HepG2 (cell line): ENCODE results near the gene NOL12. TPM values are rescaled to one million over a fixed set of nuclear protein-coding genes. Genes with fewer than 3 reads are reported as not detected.

ENCODE experiments used
- ELF1 ChIP-seq: sonication (generic); formaldehyde crosslinking; IDR thresholded peaks from 2 replicates; pipeline ENCODE4 v1.4.0; 2020; ENCODE audit warnings: missing genetic modification reagents
- ERF ChIP-seq: IDR thresholded peaks from 2 replicates; pipeline ENCODE4 v1.6.1; 2018; ENCODE audit warnings: missing biosample characterization, missing genetic modification reagents
- KDM2A ChIP-seq: sonication (generic); formaldehyde crosslinking; IDR thresholded peaks from 2 replicates; pipeline ENCODE4 v1.4.0; 2020; ENCODE audit warnings: low read depth, missing genetic modification reagents, borderline replicate concordance
- MXI1 ChIP-seq: IDR thresholded peaks from 3 replicates; pipeline ENCODE4 v1.6.1; 2012; ENCODE audit warnings: low read depth, low read length, inconsistent platforms, borderline replicate concordance
- MYC ChIP-seq: sonication (generic); formaldehyde crosslinking; IDR thresholded peaks from 2 replicates; pipeline ENCODE4 v1.9.0; 2021; ENCODE audit warnings: missing genetic modification reagents, borderline replicate concordance
- POLR2G ChIP-seq: fragments of 200-400 bp; formaldehyde crosslinking; IDR thresholded peaks from 2 replicates; pipeline ENCODE4 v1.6.1; 2018; ENCODE audit warnings: mild to moderate bottlenecking, low read depth, low read length, moderate library complexity
- SALL1 ChIP-seq: sonication (generic); formaldehyde crosslinking; IDR thresholded peaks from 2 replicates; pipeline ENCODE4 v1.8.0; 2022; ENCODE audit warnings: mild to moderate bottlenecking, missing genetic modification reagents
- SP5 ChIP-seq: IDR thresholded peaks from 2 replicates; pipeline ENCODE4 v1.6.1; 2016; ENCODE audit warnings: low read depth, borderline replicate concordance
- TBP ChIP-seq: sonication (generic); formaldehyde crosslinking; IDR thresholded peaks from 2 replicates; pipeline ENCODE4 v1.5.0; 2020; ENCODE audit warnings: missing genetic modification reagents
- ZFP90 ChIP-seq: sonication (generic); formaldehyde crosslinking; IDR thresholded peaks from 2 replicates; pipeline ENCODE4 v1.8.0; 2022; ENCODE audit warnings: missing genetic modification reagents, mild to moderate bottlenecking, inconsistent platforms, borderline replicate concordance
- ZMYM2 ChIP-seq: sonication (generic); formaldehyde crosslinking; IDR thresholded peaks from 2 replicates; pipeline ENCODE4 v1.8.0; 2022; ENCODE audit warnings: mild to moderate bottlenecking, missing genetic modification reagents
- ZNF230 ChIP-seq: sonication (generic); formaldehyde crosslinking; IDR thresholded peaks from 2 replicates; pipeline ENCODE4 v1.4.0; 2020; ENCODE audit warnings: mild to moderate bottlenecking, missing genetic modification reagents
- ZNF724P ChIP-seq: sonication (generic); formaldehyde crosslinking; IDR thresholded peaks from 2 replicates; pipeline ENCODE4 v1.8.0; 2022; ENCODE audit warnings: missing genetic modification reagents, borderline replicate concordance
- ZNF777 ChIP-seq: sonication (generic); formaldehyde crosslinking; IDR thresholded peaks from 2 replicates; pipeline ENCODE4 v1.4.0; 2020; ENCODE audit warnings: missing genetic modification reagents
- polyA plus RNA-seq, 8 experiments: library from polyadenylated mRNA; depleted of rRNA in 3 of 8; stranded (reverse) in 7 of 8; unstranded in 1 of 8; fragments of >200 nt; fragmentation: Illumina TruSeq in 4 of 8; extraction: Trizol in 4 of 8; gene quantifications; 2 replicates each; pipeline versions ENCODE4 v1.2.1 to v1.2.3, GENCODE V29; 2011 to 2016; ENCODE audit warnings: low read depth in 4 of 8, missing spikeins in 1 of 8, mixed read lengths in 1 of 8; ENCODE audit not compliant: insufficient read depth in 1 of 8
- total RNA-seq, 5 experiments: library from RNA; depleted of rRNA; stranded (reverse); fragments of >200 nt; fragmentation: Illumina TruSeq; extraction: Trizol; gene quantifications; 2 replicates each; pipeline ENCODE4 v1.2.3, GENCODE V29; 2016; ENCODE audit warnings: low read depth in 1 of 5
- TF ChIP-seq, protein P1 (sequence below): sonication (generic); formaldehyde crosslinking; IDR thresholded peaks from one replicate; pipeline ENCODE4 v1.5.1; 2020; ENCODE audit warnings: mild to moderate bottlenecking, missing genetic modification reagents; ENCODE audit errors: not compliant biosample characterization
- TF ChIP-seq, protein P2 (sequence below): sonication (generic); formaldehyde crosslinking; IDR thresholded peaks from 2 replicates; pipeline ENCODE4 v1.8.1; 2022; ENCODE audit warnings: mild to moderate bottlenecking, missing genetic modification reagents
- TF ChIP-seq, protein P3 (sequence below): sonication (generic); formaldehyde crosslinking; IDR thresholded peaks from 2 replicates; pipeline ENCODE4 v1.4.0; 2020; ENCODE audit warnings: missing genetic modification reagents

NOL12 gene
- total and polyA plus RNA-seq, 2 of the 13 experiments (the other 11 are each of a cell fraction or from before 2014, with no cell fraction given), result 14.3 to 31.4 TPM

DNA sequence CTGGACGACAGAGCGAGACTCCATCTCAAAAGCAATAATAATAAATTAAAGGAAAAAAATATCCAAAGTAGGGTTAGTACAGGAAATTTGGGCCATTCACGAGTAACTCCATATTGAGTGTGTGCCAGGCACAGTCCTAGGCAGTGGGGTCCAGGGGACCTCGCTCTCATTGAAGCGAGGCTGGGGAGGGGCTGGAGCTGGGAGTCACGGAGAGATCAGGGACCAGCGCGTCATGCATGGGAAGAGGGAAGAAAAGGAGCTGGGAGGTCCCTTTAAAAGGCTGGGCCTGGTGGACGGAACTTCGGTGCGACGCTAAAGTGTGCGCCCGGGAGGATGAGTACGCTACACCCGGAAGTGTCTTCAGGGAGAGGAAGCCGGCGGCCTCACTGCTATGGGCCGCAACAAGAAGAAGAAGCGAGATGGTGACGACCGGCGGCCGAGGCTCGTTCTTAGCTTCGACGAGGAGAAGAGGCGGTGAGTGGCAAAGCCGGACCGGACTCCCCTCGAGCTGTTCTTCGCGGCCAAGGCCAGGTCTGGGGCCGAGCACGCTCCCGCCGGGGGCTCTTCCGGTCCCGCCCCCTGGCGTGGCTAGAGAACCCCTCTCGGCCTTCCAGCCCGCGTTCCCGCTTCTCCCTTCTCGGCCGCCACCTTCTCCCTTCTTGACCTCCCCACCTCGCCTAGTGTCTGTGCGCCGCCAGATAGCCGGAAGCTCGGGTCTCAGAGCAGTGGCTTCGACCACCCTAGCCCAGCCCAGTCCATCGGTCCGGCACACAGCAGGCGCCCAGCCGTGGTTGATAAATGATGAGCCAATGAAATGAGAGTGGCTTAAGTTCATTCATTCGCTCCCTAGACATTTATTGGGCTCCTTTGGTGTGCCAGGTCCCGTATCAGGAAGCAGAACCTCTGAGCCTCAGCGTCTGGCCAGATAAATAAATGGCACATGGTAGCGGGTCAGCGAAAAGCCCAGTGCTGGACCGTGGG lies at the start of gene NOL12 (continued):
- TF ChIP-seq, protein P1, sequence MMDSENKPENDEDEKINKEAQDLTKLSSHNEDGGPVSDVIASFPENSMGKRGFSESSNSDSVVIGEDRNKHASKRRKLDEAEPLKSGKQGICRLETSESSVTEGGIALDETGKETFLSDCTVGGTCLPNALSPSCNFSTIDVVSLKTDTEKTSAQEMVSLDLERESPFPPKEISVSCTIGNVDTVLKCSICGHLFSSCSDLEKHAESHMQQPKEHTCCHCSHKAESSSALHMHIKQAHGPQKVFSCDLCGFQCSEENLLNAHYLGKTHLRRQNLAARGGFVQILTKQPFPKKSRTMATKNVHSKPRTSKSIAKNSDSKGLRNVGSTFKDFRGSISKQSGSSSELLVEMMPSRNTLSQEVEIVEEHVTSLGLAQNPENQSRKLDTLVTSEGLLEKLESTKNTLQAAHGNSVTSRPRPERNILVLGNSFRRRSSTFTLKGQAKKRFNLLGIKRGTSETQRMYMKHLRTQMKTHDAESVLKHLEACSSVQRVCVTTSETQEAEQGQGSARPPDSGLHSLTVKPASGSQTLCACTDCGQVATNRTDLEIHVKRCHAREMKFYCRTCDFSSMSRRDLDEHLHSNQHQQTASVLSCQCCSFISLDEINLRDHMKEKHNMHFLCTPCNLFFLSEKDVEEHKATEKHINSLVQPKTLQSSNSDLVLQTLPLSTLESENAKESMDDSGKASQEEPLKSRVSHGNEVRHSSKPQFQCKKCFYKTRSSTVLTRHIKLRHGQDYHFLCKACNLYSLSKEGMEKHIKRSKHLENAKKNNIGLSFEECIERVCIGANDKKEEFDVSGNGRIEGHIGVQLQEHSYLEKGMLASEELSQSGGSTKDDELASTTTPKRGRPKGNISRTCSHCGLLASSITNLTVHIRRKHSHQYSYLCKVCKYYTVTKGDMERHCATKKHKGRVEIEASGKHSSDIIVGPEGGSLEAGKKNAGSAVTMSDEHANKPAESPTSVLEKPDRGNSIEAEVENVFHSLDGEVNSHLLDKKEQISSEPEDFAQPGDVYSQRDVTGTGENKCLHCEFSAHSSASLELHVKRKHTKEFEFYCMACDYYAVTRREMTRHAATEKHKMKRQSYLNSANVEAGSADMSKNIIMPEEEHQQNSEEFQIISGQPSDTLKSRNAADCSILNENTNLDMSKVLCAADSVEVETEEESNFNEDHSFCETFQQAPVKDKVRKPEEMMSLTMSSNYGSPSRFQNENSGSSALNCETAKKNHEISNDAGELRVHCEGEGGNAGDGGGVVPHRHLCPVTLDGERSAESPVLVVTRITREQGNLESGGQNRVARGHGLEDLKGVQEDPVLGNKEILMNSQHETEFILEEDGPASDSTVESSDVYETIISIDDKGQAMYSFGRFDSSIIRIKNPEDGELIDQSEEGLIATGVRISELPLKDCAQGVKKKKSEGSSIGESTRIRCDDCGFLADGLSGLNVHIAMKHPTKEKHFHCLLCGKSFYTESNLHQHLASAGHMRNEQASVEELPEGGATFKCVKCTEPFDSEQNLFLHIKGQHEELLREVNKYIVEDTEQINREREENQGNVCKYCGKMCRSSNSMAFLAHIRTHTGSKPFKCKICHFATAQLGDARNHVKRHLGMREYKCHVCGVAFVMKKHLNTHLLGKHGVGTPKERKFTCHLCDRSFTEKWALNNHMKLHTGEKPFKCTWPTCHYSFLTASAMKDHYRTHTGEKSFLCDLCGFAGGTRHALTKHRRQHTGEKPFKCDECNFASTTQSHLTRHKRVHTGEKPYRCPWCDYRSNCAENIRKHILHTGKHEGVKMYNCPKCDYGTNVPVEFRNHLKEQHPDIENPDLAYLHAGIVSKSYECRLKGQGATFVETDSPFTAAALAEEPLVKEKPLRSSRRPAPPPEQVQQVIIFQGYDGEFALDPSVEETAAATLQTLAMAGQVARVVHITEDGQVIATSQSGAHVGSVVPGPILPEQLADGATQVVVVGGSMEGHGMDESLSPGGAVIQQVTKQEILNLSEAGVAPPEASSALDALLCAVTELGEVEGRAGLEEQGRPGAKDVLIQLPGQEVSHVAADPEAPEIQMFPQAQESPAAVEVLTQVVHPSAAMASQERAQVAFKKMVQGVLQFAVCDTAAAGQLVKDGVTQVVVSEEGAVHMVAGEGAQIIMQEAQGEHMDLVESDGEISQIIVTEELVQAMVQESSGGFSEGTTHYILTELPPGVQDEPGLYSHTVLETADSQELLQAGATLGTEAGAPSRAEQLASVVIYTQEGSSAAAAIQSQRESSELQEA (CRISPR knock-in tag), result peak; percentile 38
- TF ChIP-seq SP5 (CRISPR knock-in tag) (peak; percentile 78), ERF (CRISPR knock-in tag) (peak; percentile 83), ZMYM2 (no peak), ZFP90 (CRISPR knock-in tag) (peak; percentile 47; the same call in 1 of the 2 replicates), KDM2A (CRISPR knock-in tag) (peak; percentile 87; the same call in 1 of the 2 replicates), POLR2G (peak; percentile 76), ZNF230 (CRISPR knock-in tag) (peak; percentile 80; the same call in 1 of the 2 replicates), SALL1 (CRISPR knock-in tag) (peak; percentile 52), ZNF724P (CRISPR knock-in tag) (0 out of 2 replicates have a peak, but pooled peaks have one; percentile 35), ZNF777 (CRISPR knock-in tag) (no peak), TBP (CRISPR knock-in tag) (0 out of 2 replicates have a peak, but pooled peaks have one; percentile 14), ELF1 (CRISPR knock-in tag) (peak; percentile 93), MXI1 (peak; percentile 76; the same call in 2 of the 3 replicates), MYC (CRISPR knock-in tag) (peak; percentile 75; the same call in 1 of the 2 replicates)
- TF ChIP-seq, protein P2, sequence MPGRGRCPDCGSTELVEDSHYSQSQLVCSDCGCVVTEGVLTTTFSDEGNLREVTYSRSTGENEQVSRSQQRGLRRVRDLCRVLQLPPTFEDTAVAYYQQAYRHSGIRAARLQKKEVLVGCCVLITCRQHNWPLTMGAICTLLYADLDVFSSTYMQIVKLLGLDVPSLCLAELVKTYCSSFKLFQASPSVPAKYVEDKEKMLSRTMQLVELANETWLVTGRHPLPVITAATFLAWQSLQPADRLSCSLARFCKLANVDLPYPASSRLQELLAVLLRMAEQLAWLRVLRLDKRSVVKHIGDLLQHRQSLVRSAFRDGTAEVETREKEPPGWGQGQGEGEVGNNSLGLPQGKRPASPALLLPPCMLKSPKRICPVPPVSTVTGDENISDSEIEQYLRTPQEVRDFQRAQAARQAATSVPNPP (CRISPR knock-in tag), result peak; percentile 57; the same call in 1 of the 2 replicates
- TF ChIP-seq, protein P3, sequence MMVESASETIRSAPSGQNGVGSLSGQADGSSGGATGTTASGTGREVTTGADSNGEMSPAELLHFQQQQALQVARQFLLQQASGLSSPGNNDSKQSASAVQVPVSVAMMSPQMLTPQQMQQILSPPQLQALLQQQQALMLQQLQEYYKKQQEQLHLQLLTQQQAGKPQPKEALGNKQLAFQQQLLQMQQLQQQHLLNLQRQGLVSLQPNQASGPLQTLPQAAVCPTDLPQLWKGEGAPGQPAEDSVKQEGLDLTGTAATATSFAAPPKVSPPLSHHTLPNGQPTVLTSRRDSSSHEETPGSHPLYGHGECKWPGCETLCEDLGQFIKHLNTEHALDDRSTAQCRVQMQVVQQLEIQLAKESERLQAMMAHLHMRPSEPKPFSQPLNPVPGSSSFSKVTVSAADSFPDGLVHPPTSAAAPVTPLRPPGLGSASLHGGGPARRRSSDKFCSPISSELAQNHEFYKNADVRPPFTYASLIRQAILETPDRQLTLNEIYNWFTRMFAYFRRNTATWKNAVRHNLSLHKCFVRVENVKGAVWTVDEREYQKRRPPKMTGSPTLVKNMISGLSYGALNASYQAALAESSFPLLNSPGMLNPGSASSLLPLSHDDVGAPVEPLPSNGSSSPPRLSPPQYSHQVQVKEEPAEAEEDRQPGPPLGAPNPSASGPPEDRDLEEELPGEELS (CRISPR knock-in tag), result peak; percentile 56; the same call in 1 of the 2 replicates
